ENCODE data around the gene TRRAP.
"Not testable (repeated sequence)": the region's sequence is repeated elsewhere in the genome, so short reads cannot be mapped to it uniquely, and the experiment has no call there.

The TRRAP gene

GRCh38 chr7:98878365-98879197 is at the start of gene TRRAP:
TSS of gene TRRAP (plus strand) at chr7:98878532. CDS start at chr7:98881151, 2,619 bp downstream.
- peak; percentile 54 to 69 (median 62) for DNase-seq (ENCODE audit: low read depth in 4 of 4, low spot score in 1 of 4)

GRCh38 chr7:98830972-98831548 is 47.3 kb upstream of the TRRAP start:
- DNase-seq (ENCODE audit: low read depth in 4 of 4, low spot score in 1 of 4): no peak

- peak in 3 of 4 experiments; percentile 8 to 24 (median 14) for DNase-seq (ENCODE audit: low read depth in 4 of 4, low spot score in 1 of 4)
Measured at GRCh38 chr7:98831641-98832221, 46.6 kb upstream of the TRRAP start.

- no peak for DNase-seq (ENCODE audit: low read depth in 4 of 4, low spot score in 1 of 4)
Measured at GRCh38 chr7:98833022-98833421, 45.3 kb upstream of the TRRAP start.

- no peak for DNase-seq (ENCODE audit: low read depth in 4 of 4, low spot score in 1 of 4)
Measured at GRCh38 chr7:98834949-98835348, 43.4 kb upstream of the TRRAP start.

- DNase-seq (ENCODE audit: low read depth in 4 of 4, low spot score in 1 of 4): peak in 1 of 4 experiments; percentile 4
Measured at GRCh38 chr7:98836811-98837629, 41.3 kb upstream of the TRRAP start.

- no peak for DNase-seq (ENCODE audit: low read depth in 4 of 4, low spot score in 1 of 4)
Measured at GRCh38 chr7:98837630-98837972, 40.7 kb upstream of the TRRAP start.

GRCh38 chr7:98840096-98840495 is 38.2 kb upstream of the TRRAP start:
- no peak for DNase-seq (ENCODE audit: low read depth in 4 of 4, low spot score in 1 of 4)

- no peak for DNase-seq (ENCODE audit: low read depth in 4 of 4, low spot score in 1 of 4)
Measured at GRCh38 chr7:98840722-98841121, 37.6 kb upstream of the TRRAP start.

GRCh38 chr7:98841179-98841997 is 36.9 kb upstream of the TRRAP start:
- peak; percentile 42 to 68 (median 56) for DNase-seq (ENCODE audit: low read depth in 4 of 4, low spot score in 1 of 4)

- DNase-seq (ENCODE audit: low read depth in 4 of 4, low spot score in 1 of 4): not testable (repeated sequence)
Measured at GRCh38 chr7:98842552-98842951, 35.8 kb upstream of the TRRAP start.

- DNase-seq (ENCODE audit: low read depth in 4 of 4, low spot score in 1 of 4): no peak
Measured at GRCh38 chr7:98848918-98849317, 29.4 kb upstream of the TRRAP start.

- DNase-seq (ENCODE audit: low read depth in 4 of 4, low spot score in 1 of 4): no peak
Measured at GRCh38 chr7:98852826-98853225, 25.5 kb upstream of the TRRAP start.

- DNase-seq (ENCODE audit: low read depth in 4 of 4, low spot score in 1 of 4): no peak
Measured at GRCh38 chr7:98855610-98856422, 22.5 kb upstream of the TRRAP start.

GRCh38 chr7:98860071-98860470 is 18.3 kb upstream of the TRRAP start:
- DNase-seq (ENCODE audit: low read depth in 4 of 4, low spot score in 1 of 4): no peak

- DNase-seq (ENCODE audit: low read depth in 4 of 4, low spot score in 1 of 4): no peak
Measured at GRCh38 chr7:98862203-98862602, 16.1 kb upstream of the TRRAP start.

GRCh38 chr7:98862716-98863420 is 15.5 kb upstream of the TRRAP start:
- DNase-seq (ENCODE audit: low read depth in 4 of 4, low spot score in 1 of 4): no peak

- DNase-seq (ENCODE audit: low read depth in 4 of 4, low spot score in 1 of 4): no peak
Measured at GRCh38 chr7:98863601-98864000, 14.7 kb upstream of the TRRAP start.

All from stimulated activated CD4-positive, alpha-beta T cell treated with anti-CD3 and anti-CD28 coated beads, Interleukin-1b, Interleukin-23, amount 100 ng/mL, for 24 hours (primary cell).